Ramos (cell line): ENCODE measurements around the gene KRTAP20-4.

Experiments used
- in situ Hi-C: fragments of 300-500 bp; cut with MboI; formaldehyde crosslinking; loops from one replicate; pipeline ENCODE4 v1.14.3; 2022; ENCODE audit warnings: low sequenced_read_pairs; ENCODE audit not compliant: unreplicated experiment

Gene KRTAP20-4

DNA sequence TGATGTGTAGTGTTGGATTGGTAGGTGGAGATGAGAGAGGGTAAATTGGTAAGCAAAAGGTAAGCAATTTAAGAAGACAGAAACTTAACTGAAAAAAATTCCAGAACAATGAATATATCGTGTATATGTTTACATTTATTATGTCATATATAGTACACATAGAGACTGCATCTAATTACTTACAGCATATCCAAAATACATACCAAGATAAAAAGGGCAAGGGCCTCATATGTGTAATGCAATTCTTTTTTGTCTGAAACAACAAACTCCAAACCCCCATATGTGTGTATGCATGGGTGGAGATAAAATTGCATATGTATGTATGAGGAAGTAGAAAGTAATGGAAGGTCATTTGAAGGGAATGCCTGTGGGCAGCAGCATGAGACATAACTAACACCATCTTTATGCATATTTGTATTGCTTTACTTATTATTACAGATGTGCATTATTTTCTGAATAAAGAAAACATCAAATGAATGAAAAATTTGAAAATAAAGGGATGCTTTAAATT lies 26.5 kb downstream of the KRTAP20-4 start:
- in situ Hi-C loops, result no loop called here

DNA sequence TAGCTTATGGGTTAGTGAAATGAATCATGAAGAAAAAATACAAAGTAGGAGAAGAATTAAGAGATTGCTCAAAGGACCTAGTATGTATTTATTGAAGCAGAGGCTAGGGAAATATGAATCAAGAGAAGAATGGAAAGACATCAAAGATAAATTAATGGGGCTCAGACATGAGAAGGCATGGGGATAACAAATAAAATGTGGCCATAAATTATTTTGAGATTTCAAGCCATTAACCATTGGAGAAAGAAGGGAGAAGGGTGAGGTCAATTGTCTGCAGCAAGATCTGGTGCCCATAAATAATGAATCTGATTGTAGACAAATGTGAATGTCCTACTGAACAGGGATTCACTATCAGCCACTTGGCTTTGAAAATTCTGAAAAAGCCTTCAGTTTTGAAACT lies 32.5 kb downstream of the KRTAP20-4 start:
- in situ Hi-C loops, result no loop called here

DNA sequence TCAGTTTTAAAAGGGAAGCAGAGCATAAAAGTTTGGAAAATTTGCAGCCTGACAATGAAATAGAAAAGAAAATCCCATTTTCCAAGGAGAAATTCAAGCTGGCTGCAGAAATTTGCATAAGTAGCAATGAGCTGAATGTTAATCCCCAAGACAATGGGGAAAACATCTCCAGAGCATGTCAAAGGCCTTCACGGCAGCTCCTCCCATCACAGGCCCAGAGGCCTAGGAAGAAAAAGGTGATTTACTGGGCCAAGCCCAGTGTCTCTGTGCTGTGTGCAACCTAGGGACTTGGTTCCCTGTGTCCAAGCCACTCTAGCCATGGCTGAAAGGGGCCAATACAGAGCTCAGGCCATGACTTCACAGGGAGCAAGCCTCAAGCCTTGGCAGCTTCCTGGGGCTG lies 48.3 kb downstream of the KRTAP20-4 start:
- in situ Hi-C loops, result no loop called here
